Endodermal cell (in vitro differentiated cells): ENCODE data around the gene MANEAL. TPM values are rescaled to one million over a fixed set of nuclear protein-coding genes. Genes with fewer than 3 reads are reported as not detected.
A peak's percentile ranks its signal among the peaks of the same experiment; 100 is the strongest.

Experiments used
- DNase-seq: peaks from one replicate; pipeline ENCODE4 v3.0.0-alpha.2; 2017
- H3K27ac ChIP-seq: 2 replicates; pipeline ENCODE4 v1.5.1; 2013; ENCODE audit warnings: mild to moderate bottlenecking, low read depth, low read length, moderate library complexity
- H3K27me3 ChIP-seq: 2 replicates; pipeline ENCODE4 v1.6.1; 2013; ENCODE audit warnings: mild to moderate bottlenecking, low read length, moderate library complexity; ENCODE audit not compliant: insufficient read depth, control insufficient read depth, poor library complexity, severe bottlenecking
- H3K36me3 ChIP-seq: 2 replicates; pipeline ENCODE4 v1.7.0; 2013; ENCODE audit warnings: mild to moderate bottlenecking, low read length, moderate library complexity; ENCODE audit not compliant: control insufficient read depth, insufficient read depth
- H3K4me1 ChIP-seq: one replicate; pipeline ENCODE4 v1.7.0; 2013; ENCODE audit warnings: low read length; ENCODE audit not compliant: control insufficient read depth, insufficient read depth
- H3K4me3 ChIP-seq: 2 replicates; pipeline ENCODE4 v1.5.1; 2013; ENCODE audit warnings: mild to moderate bottlenecking, low read length, moderate library complexity
- H3K9ac ChIP-seq: 2 replicates; pipeline ENCODE4 v1.6.1; 2013; ENCODE audit warnings: mild to moderate bottlenecking, low read length, moderate library complexity; ENCODE audit not compliant: poor library complexity, severe bottlenecking; ENCODE audit errors: extremely low read depth
- H3K9me3 ChIP-seq: 2 replicates; pipeline ENCODE4 v1.6.1; 2013; ENCODE audit warnings: mild to moderate bottlenecking, low read length, moderate library complexity; ENCODE audit not compliant: control insufficient read depth
- H3K27ac Mint-ChIP-seq: 2 replicates; pipeline ENCODE4 v1.8.0; 2020; ENCODE audit warnings: mixed read lengths
- H3K27me3 Mint-ChIP-seq: 2 replicates; pipeline ENCODE4 v1.8.0; 2021; ENCODE audit warnings: mild to moderate bottlenecking, mixed read lengths; ENCODE audit not compliant: insufficient read depth
- H3K36me3 Mint-ChIP-seq: 2 replicates; pipeline ENCODE4 v1.8.0; 2020; ENCODE audit warnings: low read depth, mixed read lengths
- H3K4me1 Mint-ChIP-seq: 2 replicates; pipeline ENCODE4 v1.8.0; 2020; ENCODE audit warnings: mixed read lengths
- H3K4me3 Mint-ChIP-seq: 2 replicates; pipeline ENCODE4 v1.8.0; 2020; ENCODE audit warnings: mild to moderate bottlenecking, moderate library complexity, mixed read lengths
- H3K9me3 Mint-ChIP-seq: 2 replicates; pipeline ENCODE4 v1.8.0; 2020; ENCODE audit warnings: mild to moderate bottlenecking, mixed read lengths
- WGBS, 2 experiments: methylation state at CpG; one replicate each; pipeline versions ENCODE4 v1.1.5 to v1.1.7; 2013; ENCODE audit warnings: missing lambda C conversion rate in 2 of 2, mixed read lengths in 1 of 2; ENCODE audit not compliant: insufficient coverage in 1 of 2, insufficient read length in 1 of 2; 5-methylcytosine and 5-hydroxymethylcytosine counted together
- long read RNA-seq, 4 experiments: library from polyadenylated mRNA in 2 of 4; library from RNA in 1 of 4; library from capped mRNA in 1 of 4; stranded (forward) in 3 of 4; unstranded in 1 of 4; transcript quantifications; one replicate each; pipeline ENCODE4 v2.0.0, GENCODE V29; 2020 to 2021; ENCODE audit warnings: inconsistent platforms in 1 of 4
- polyA plus RNA-seq, 2 experiments: library from polyadenylated mRNA; stranded (reverse); fragments of 50-300 nt; gene quantifications; one replicate each; pipeline ENCODE4 v1.2.3, GENCODE V29; 2013
- total RNA-seq, 2 donors: library from RNA; stranded (reverse); fragmentation: NEBNext Ultra II Directional in 1 of 2; extraction: Animal tissue kit (Norgen Biotek cat#: 25700) in 1 of 2; gene quantifications; 2 replicates in 1 of 2; 3 replicates in 1 of 2; pipeline ENCODE4 v1.2.1, GENCODE V29; 2021
- TF ChIP-seq, protein P1 (sequence below): fragments of 200-600 bp; sonication (generic); conservative IDR thresholded peaks from 2 replicates; pipeline ENCODE4 v1.5.0; 2021; ENCODE audit warnings: antibody characterized with exemption, mild to moderate bottlenecking

The MANEAL gene, protein sequence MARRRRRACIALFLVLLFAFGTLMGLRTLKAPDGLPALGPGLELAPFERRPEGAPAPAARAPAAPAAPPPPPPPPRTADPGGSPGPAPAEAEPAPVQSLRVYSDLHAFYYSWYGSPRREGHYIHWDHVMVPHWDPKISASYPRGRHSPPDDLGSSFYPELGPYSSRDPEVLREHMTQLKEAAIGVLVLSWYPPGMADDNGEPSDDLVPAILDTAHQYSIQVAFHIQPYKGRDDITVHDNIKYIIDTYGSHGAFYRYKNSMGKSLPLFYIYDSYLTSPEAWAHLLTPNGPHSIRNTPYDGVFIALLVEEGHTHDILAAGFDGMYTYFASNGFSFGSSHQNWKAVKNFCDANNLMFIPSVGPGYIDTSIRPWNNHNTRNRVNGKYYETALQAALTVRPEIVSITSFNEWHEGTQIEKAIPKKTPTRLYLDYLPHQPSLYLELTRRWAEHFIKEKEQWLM
- 1 to 10 TPM; 7.0 to 9.6 TPM for total RNA-seq
- polyA plus RNA-seq (2013, experiment 1 of 2) = 5.9 TPM
- 5.0 TPM for polyA plus RNA-seq (2013, experiment 2 of 2)
- long read RNA-seq, experiment 1, partial matches to known transcripts = 0 of 6 reads
- long read RNA-seq, experiment 1, other reads (novel, unspliced or antisense) = 2 of 6 reads
- long read RNA-seq, experiment 2, transcript MANEAL-203 (4 exons, 2,327 nt) = major isoform, 6 of 10 reads
- long read RNA-seq, experiment 2, partial matches to known transcripts = 0 of 10 reads
- long read RNA-seq, experiment 2, other reads (novel, unspliced or antisense) = 0 of 10 reads
- long read RNA-seq, experiment 3, partial matches to known transcripts = 1 of 2 reads
- long read RNA-seq, experiment 3, other reads (novel, unspliced or antisense) = 1 of 2 reads
- long read RNA-seq, experiment 4 = 0 reads

DNA sequence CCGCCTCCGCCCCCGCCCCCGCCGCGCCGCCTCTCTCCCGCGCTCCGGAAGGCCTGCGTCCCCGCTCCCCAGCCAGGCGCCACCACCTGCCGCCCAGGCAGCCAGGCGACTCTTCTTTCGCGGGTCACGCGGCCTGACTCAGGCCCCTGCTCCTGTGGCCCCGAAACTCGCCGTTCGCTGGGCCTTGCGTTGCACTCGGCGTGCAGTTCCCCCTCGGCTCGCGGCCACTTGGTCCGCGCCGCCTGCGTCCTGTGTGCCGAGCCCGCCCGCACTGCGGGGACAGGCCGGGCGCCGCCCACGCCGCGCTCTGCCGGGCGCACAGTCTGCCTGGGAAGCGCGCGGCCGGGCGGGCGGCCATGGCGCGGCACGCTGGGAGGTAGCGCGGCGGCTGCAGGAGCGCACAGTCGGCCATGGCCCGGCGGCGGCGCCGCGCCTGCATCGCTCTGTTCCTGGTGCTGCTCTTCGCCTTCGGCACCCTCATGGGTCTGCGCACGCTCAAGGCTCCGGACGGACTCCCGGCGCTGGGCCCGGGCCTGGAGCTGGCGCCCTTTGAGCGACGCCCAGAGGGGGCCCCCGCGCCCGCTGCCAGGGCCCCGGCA is at the start of gene MANEAL:
MANEAL (plus strand) TSS at position 75 of the 599 bp plus-strand sequence; CDS start at position 411, 336 bp downstream.
- H3K27ac Mint-ChIP-seq = no peak within 1 kb of the TSS
- H3K27me3 ChIP-seq = peaks cover 55% of the 10 kb centered on the region

DNA sequence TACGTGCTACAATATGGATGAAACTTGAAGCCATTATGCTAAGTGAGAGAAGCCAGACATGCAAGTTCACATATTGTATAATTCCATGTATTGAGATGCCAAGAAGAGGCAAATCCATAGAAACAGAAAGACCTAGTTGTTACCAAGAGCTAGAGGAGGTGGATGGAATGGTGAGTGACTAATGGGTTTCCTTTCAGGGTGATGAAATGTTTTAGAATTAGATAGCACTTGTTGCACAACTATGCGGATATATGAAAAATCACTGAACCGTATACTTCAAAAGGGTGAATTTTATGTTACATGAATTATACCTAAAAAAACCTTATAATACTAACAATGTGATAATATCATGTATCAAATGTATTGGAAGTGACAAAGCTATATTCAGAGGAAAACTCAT is 46.8 kb upstream of the MANEAL start:
- H3K4me1 Mint-ChIP-seq = no peaks in the 10 kb centered on the region
- no peak overlapping the region for H3K27ac Mint-ChIP-seq
- DNase-seq = no peak
- 89 to 100% methylated on average over 1 to 2 of the region's 3 CpGs for WGBS, 2 experiments
- H3K36me3 Mint-ChIP-seq = no peaks in the 10 kb centered on the region
- peaks cover 4% of the 10 kb centered on the region for H3K9me3 ChIP-seq
- H3K4me1 ChIP-seq = no peaks in the 10 kb centered on the region
- no peak overlapping the region for H3K4me3 ChIP-seq
- H3K9me3 Mint-ChIP-seq = peaks cover 5% of the 10 kb centered on the region
- H3K36me3 ChIP-seq = no peaks in the 10 kb centered on the region
- H3K9ac ChIP-seq = no peak overlapping the region
- TF ChIP-seq, protein P1, sequence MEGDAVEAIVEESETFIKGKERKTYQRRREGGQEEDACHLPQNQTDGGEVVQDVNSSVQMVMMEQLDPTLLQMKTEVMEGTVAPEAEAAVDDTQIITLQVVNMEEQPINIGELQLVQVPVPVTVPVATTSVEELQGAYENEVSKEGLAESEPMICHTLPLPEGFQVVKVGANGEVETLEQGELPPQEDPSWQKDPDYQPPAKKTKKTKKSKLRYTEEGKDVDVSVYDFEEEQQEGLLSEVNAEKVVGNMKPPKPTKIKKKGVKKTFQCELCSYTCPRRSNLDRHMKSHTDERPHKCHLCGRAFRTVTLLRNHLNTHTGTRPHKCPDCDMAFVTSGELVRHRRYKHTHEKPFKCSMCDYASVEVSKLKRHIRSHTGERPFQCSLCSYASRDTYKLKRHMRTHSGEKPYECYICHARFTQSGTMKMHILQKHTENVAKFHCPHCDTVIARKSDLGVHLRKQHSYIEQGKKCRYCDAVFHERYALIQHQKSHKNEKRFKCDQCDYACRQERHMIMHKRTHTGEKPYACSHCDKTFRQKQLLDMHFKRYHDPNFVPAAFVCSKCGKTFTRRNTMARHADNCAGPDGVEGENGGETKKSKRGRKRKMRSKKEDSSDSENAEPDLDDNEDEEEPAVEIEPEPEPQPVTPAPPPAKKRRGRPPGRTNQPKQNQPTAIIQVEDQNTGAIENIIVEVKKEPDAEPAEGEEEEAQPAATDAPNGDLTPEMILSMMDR = no peak
- H3K27me3 ChIP-seq = peaks cover 89% of the 10 kb centered on the region
- no peak overlapping the region for H3K27ac ChIP-seq
- no peak overlapping the region for H3K4me3 Mint-ChIP-seq
- peaks cover 54% of the 10 kb centered on the region for H3K27me3 Mint-ChIP-seq

More for the DNA sequence above, at the start of gene MANEAL:
- TF ChIP-seq, protein P1 = no peak
- Histone ChIP-seq H3K4me3 (no peak within 1 kb of the TSS), H3K9me3 (no peaks in the 10 kb centered on the region), H3K36me3 (no peaks in the 10 kb centered on the region), H3K9ac (no peak within 1 kb of the TSS), H3K27ac (no peak within 1 kb of the TSS), H3K4me1 (no peaks in the 10 kb centered on the region)
- H3K27me3 Mint-ChIP-seq = peaks cover 43% of the 10 kb centered on the region
- H3K9me3 Mint-ChIP-seq = no peaks in the 10 kb centered on the region
- DNase-seq = peak; percentile 80
- H3K36me3 Mint-ChIP-seq = peaks cover 6% of the 10 kb centered on the region
- 1% methylated on average over 14 to 82 of the region's 82 CpGs for WGBS, 2 experiments
- H3K4me3 Mint-ChIP-seq = peak within 1 kb of the TSS; percentile 56
- peaks cover 8% of the 10 kb centered on the region for H3K4me1 Mint-ChIP-seq

DNA sequence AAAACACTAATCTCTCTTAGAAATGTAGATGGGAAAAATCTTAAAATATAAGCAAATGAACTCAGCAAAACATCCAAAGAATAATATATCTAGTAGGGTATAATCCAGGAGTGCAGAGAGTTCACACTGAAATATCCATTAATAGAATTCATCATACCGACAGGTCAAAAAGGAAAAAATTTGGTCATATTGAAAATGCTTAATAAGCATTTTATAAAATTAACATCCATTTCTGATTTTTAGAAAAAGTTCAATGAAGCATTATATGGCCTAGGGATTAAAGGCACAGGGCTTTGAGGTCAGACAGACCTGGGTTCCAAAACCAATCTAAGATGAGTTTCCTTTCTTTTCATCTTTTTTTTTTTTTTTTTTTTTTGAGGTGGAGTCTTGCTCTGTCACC is 45.1 kb upstream of the MANEAL start:
- Mint-ChIP-seq H3K4me3 (no peak overlapping the region), H3K4me1 (peaks cover 2% of the 10 kb centered on the region), H3K9me3 (peaks cover 5% of the 10 kb centered on the region), H3K36me3 (no peaks in the 10 kb centered on the region), H3K27ac (no peak overlapping the region), H3K27me3 (peaks cover 60% of the 10 kb centered on the region)
- TF ChIP-seq, protein P1 = no peak
- peaks cover 86% of the 10 kb centered on the region for H3K27me3 ChIP-seq
- no peak overlapping the region for H3K4me3 ChIP-seq
- no peak for DNase-seq
- no peak overlapping the region for H3K9ac ChIP-seq
- no peaks in the 10 kb centered on the region for H3K4me1 ChIP-seq
- no CpG with 5 or more reads among the region's 1 CpG for WGBS, 2 experiments
- H3K9me3 ChIP-seq = peaks cover 4% of the 10 kb centered on the region
- H3K36me3 ChIP-seq = no peaks in the 10 kb centered on the region
- no peak overlapping the region for H3K27ac ChIP-seq
